GM21786 (cell line): ENCODE results near the gene TXN2.
"Not testable (repeated sequence)": the region's sequence is repeated elsewhere in the genome, so short reads cannot be mapped to it uniquely, and the experiment has no call there.

Source experiments
- ATAC-seq: cut with Tn5 transposase; IDR thresholded peaks from one replicate; pipeline ENCODE4 v1.9.1; 2021; ENCODE audit not compliant: unreplicated experiment

Gene TXN2

DNA sequence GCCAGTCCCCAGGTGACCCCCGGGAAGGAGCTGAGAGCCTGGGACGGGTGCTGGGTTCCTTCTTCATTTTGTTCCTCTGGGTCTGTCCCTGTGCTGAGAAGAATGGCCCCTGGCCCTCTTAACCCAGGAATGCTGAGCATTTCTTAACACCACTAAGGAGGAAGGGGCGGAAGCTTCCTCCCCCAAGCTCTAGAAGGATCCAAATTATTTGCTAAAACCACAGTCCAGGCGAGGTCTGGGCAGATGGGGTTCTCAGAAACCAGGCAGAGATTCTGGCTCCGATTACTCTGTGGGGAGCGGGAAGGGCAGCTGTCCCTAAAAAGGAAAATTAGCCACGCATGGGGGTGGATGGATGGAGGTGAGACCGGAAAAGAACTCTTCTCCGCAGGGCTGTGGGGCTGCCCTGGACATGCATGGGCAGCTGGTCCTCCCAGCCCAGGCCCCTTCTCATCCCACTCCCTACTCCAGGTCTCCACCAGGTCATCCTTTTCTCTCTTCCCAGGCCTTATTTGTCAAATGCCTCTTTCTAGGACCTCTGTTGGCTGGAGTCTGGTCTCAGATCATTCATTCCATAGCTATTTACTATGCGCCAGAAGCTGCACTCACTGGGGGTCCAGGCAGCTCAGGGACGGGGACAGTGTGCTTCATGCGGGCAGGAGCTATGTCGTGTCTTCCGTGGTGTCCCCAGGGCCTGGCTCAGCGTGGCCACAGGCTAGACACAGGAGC is 48.7 kb downstream of the TXN2 start:
- no peak for ATAC-seq

DNA sequence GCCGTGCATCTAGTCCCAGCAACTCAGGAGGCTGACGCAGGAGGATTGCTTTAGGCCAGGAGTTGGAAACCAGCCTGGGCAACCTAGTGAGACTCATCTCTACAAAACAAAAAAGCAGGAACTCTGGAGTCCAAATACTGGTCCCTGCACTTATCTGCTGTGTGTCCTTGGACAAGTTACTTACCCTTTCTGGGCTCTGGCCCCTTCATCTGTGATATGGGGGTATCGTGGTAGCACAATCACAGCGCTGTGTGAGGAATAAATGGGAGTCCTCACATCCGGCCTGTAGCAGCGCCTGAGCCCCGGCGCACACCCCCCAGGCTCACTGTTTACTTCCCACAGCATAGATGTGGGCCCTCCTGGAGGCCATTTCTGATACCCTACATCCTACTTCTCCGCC is 49.5 kb downstream of the TXN2 start:
- no peak for ATAC-seq

DNA sequence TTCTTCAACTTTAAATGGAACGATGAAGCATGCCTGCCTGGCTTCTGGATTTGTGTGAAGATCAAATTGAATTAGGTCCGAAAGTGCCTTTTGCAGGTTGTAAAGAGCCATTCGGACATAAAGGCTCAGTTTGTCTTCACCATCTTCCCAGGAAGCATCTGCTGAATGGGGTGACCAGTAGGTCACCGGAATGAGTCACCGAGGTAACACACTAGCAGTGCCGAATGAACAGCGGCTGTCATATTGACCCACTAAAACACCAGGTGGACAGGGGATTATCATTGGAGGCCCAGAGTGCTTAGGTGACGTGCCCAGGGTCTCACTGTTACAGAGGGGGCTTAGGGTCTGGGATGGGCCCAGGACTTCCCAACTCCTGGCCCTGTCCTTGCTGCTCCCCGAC is 50.6 kb downstream of the TXN2 start:
- ATAC-seq: no peak

DNA sequence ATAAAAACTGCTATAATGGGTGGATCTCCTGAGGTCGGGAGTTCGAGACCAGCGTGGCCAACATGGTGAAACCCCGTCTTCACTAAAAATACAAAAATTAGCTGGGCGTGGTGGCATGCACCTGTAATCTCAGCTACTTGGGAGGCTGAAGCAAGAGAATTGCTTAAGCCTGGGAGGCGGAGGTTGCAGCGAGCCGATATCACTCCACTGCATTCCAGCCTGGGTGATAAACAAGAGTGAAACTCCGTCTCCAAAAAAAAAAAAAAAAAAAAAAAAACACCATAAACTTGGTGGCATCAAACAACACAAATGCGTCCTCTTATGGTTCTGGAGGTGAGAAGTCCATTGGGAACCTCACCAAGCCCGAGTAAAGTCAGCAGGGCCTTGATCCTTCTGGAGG is 53.5 kb downstream of the TXN2 start:
- not testable (repeated sequence) for ATAC-seq

DNA sequence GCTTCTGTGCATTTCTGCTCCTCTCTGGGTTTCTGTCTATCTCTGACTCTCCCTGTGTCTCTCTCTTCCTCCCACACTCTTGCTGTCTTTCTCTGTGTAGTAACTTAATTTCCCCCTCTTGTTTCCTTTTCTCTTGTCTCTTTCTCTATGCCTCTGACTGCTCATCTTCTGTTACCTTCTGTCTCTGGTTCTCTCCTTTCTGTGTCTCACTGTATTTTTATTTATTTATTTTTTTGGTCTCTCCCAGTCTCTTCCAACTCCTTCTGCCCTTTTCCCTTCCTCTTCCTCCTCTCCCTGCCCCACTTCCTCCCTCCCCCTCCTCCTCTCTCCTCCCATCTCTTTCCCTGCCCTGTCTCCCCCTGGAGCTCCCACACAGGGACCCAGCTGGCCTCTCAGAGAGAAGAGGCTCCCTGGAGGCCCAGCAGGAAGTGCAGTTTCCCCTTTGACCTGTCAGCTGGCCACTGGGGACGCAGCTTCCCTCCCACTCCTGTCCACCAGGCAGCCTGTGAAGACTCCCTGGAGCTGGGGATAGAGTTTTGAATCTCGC is 55.4 kb downstream of the TXN2 start:
- no peak for ATAC-seq

DNA sequence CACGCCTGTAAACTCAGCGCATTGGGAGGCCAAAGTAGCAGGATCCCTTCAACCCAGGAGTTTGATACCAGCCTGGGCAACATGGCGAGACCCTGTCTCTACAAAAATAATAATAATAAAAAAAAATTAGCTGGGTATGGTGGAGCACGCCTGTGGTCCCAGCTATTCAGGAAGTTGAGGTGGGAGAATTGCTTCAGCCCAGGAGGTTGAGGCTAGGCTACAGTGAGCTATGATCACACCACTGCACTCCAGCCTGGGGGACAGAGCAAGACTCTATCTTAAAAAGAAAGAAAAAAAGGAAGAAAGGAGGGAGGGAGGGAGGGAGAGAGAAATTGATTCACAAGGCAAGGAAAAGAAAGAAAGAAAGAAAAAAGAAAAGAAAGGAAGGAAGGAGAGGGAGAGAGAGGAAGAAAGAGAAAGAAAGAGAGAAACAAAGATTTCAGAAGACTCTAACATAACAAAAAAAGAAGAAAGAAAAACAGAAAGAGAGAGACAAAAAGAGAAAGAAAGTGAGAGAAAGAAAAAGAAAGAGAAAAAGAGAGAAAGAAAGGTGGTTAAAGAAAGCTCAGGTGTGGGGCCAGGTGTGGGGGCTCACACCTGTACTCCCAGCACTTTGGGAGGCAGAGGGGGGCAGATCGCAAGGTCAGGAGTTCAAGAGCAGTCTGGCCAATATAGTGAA is 56.4 kb downstream of the TXN2 start:
- ATAC-seq: no peak

DNA sequence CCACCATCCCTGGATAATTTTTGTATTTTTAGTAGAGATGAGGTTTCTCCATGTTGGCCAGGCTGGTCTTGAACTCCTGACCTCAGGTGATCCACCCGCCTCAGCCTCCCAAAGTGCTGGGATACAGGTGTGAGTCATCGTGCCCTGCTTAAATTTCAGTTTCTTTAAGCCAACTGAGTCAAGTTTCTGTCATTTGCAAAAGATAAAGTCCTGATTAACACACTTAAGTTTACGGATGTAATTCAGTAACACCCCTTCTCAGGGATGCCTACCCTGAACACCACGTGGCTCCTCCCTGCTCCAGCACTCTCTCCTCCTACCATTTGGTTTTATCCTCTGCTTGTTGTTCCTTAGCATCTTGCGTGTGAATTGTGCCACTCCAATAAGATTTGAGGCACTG is 57.0 kb downstream of the TXN2 start:
- not testable (repeated sequence) for ATAC-seq

DNA sequence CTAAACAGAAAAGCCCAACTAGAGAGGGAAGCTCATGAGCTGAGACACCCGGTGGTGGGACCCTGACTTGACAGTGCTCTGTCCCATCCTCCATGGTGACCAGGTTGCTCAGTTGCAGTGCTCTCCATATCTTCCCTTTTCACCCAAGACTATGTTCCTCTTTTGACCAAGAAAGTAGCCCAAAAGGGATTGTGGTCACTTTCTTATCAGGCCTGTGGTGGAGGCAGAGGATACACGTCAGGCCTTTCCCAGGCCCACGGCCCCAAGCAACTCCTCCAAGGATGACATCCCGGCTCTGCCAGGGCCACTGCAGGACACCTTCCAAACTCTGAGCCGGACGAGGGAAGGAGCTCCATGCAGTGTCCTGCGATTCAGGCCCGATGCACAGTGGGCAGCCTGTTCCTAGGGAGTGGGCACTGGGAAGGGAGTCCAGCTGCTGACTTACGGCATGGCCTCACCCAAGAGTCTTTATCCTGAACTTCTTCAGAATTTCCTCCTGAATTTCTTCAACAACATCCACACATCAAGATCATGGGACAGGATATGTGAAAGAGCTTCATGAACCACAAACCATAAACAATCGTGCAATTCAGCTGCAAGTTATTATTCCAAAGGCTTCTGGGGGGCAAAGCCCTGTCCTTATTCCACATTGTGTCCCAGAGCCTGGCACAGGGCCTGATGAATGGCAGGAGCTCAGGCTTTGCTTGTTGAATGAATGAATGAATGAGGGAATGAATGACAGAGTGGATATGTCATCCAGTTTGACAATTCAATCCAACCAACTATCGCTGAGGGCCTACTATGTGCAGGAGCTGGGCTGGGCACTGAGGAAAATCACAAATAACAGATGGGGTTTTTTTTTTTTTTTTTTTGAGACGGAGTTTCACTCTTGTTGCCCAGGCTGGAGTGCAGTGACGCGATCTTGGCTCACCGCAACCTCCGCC is 57.7 kb downstream of the TXN2 start:
- no peak for ATAC-seq

DNA sequence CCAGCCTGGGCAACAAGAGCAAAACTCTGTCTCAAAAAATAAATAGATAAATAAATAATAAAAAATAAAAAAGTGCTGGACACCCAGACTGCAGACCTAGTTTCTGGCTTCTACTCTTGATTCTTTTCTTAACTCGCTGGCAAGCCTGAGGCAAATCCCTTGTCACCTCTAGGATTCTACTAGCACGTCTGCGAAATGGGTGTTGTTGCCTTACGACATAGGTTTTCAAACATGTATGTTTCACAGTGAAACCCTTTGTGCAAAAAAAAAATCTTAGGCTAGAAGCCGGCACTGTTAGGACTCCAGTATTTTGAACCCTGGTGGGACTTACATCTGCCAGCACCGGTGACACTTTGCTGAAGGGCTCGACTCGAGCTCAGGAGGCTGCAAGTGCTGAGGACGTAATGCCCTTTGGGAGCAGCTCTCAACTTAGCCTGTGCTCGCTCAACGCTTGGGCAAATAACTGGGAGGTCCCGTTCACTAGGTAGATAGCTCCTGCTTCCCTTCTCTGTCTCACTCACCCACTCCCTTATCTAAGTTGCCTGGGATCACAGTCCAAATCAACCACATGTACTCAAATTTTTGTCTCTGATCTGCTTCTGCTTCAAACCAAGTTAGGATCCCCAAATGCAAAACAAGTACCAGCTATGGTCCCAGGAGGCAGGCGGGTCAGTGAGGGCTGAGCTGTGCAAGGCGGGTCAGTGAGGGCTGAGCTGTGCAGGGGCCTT is 59.0 kb downstream of the TXN2 start:
- no peak for ATAC-seq

DNA sequence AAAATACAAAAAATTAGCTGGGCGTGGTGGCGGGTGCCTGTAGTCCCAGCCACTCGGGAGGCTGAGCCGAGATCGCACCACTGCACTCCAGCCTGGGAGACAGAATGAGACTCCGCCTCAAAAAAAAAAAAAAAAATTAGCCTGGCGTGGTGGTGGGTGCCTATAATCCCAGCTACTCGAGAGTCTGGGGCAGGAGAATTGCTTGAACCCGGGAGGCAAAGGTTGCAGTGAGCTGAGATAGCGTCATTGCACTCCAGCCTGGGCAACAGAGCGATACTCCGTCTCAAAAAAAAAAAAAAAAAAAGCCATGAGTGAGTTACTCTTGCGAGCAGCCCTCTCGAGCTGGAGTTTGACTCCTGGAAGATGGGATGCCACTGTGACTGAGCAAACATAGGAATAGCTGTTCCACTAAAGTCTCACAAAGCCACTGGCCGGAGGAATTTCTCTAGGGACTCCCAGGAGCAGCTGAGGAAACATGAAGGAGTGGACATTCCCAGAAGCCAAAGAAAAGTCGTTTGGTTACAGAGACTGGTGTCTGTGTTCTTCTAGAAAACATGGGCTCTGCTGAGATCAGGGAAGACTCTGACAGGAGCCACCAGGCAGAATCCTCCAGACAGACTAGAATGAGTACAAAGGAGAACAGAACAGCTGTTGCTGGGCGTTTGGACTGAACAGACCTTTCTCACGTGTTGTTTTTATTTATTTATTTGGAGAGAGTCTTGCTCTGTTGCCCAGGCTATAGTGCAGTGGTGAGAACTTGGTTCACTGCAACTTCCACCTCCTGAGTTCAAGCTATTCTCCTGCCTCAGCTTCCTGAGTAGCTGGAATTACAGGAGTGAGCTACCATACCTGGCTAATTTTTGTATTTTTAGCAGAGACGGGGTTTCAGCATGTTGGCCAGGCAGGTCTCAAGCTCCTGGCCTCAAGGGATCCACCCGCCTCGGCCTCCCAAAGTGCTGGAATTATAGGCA is 61.2 kb downstream of the TXN2 start:
- ATAC-seq: no peak

DNA sequence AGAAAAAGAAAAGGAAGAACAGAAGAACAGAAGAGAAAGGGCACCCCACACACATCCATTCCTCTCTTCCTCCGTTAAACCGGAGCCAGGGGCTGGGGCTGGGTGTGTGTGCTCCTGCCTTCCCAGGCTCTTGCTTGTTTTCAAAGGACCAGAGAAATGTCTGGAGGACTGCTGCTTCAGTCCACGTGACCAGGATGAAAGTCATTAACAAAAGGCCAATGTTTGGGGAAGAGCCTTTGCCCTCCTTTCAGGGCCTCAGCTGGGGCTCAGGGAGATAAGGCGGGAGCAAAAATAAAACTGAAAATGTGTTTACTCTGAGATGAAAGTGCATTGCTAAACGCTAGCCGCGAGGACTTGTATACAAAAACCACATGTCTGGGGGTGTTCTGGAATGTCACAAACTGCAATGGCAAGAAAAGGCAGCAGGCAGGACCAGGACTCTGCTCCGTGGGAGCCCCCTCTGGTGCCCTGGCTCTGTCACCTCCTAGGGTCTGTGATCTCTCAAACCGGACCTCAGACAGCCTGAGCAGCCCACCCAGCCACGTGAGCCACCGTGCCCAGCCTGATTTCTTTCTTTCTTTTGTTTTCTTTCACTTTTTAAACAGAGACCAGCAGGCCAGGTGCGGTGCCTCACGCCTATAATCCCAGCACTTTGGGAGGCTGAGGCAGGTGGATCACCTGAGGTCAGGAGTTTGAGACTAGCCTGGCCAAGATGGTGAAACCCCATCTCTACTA is 62.1 kb downstream of the TXN2 start:
- ATAC-seq: no peak

DNA sequence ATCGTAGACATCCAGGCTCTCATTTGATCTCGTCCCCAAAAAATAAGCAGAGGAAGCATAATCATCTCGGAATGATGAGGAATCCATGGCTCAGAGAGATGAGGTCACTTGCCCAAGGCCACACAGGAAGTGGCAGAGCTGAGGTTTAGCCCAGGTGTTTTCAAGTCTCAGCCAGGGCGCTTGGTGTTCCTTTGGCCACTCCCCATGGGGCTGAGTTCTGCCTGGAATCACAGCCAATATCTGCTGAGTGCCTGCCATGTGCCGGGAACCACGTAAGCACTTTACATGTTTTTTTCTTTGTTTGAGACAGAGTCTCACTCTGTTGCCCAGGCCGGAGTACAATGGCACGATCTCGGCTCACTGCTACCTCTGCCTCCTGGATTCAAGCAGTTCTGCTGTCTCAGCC is 64.2 kb downstream of the TXN2 start:
- ATAC-seq: no peak
